ENCODE results near the gene MTMR3. TPM values are rescaled to one million over a fixed set of nuclear protein-coding genes. Genes with fewer than 3 reads are reported as not detected.

MTMR3 gene
- total RNA-seq, 2 donors from 2014 or later, result 37.8 to 40.7 TPM

DNA sequence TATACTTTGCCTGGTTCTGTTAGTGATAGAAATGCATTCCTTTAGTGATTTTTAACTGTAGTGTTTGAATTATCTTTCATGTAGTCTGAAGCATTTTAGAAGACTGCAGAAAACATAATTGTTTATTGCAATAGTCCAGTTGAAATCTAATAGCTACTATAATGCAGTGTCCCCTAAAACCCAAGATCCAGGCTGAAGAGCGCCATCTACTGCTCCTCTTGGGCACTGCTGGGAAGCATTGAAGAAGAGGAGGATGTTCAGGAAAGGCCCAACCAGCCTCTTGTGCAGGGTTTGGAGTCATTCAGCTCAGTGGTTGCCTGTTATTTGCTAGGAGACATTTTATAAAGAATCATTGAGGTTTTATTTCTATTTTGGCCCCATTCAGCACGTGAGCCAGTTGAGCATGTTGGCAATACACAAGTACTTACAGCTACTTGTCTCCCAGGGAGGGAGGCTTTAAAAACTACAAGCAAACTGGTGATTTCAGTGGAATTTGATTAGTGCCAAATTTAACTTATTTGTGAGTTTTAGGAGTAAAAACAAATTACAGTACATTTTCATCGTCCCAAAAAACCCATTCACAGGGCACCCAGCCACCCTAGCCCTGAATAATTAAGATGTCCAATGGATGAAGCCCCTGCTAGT is 122.4 kb downstream of the MTMR3 start:
- H3K4me3 Mint-ChIP-seq, result no peak overlapping the region
- peaks cover 13% of the 10 kb centered on the region for H3K4me1 Mint-ChIP-seq (ENCODE audit: low read depth)
- no peaks in the 10 kb centered on the region for H3K9me3 Mint-ChIP-seq
- peak; percentile 59 to 73 for DNase-seq
- no peaks in the 10 kb centered on the region for H3K27me3 Mint-ChIP-seq (ENCODE audit: low read depth)
- peak; percentile 45 to 59 for ATAC-seq (replicated peaks in 1 of 2)
- H3K36me3 Mint-ChIP-seq (ENCODE audit: insufficient read depth in 2 of 2), result peaks cover 0 to 4% of the 10 kb centered on the region in 2 donors
- H3K27ac Mint-ChIP-seq, result no peak overlapping the region

DNA sequence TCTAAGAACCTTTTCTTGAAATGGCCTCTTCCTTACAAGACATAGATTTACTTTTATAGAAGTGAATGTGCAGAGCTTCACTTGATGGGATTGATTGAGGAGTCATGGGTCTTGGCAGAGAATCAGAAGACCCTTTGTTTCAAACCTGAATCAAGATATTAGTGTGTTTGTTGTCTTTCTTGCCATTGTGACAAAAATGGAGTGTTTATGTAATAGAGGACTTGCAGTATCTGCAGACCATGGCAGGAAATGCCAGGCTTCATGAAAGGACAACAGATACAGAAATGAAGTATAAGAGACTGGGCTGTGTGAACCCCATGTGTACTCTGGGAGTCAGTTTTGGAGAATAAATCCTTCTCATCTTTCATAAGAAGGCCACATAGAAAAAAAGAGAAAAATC is 124.4 kb downstream of the MTMR3 start:
- DNase-seq, result no peak
- no peaks in the 10 kb centered on the region for H3K4me1 Mint-ChIP-seq (ENCODE audit: low read depth)
- peaks cover 0 to 3% of the 10 kb centered on the region in 2 donors for H3K36me3 Mint-ChIP-seq (ENCODE audit: insufficient read depth in 2 of 2)
- no peaks in the 10 kb centered on the region for H3K9me3 Mint-ChIP-seq
- H3K27me3 Mint-ChIP-seq (ENCODE audit: low read depth), result no peaks in the 10 kb centered on the region
- ATAC-seq (replicated peaks in 1 of 2), result no peak
- no peak overlapping the region for H3K27ac Mint-ChIP-seq
- H3K4me3 Mint-ChIP-seq, result no peak overlapping the region

DNA sequence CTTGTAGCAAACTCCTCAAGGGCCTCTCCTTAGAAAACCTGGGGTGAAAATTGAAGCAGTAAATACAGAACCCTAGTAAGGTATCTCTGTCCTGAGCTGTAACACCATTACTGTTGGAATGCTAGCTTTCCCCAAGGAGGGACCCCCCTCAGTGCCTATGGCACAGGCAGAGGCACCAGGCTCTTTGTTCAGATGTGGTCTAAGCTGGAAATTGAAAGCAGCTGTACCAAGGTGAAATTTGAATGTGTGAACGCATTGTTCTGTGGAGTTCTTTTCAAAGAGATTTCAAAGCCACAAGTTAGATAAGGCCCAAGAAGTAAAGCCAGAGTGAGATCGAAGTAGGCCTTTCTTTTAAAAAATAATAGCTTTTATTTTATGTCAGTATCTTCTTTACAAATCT is 125.4 kb downstream of the MTMR3 start:
- no peaks in the 10 kb centered on the region for H3K9me3 Mint-ChIP-seq
- H3K4me1 Mint-ChIP-seq (ENCODE audit: low read depth), result no peaks in the 10 kb centered on the region
- no peaks in the 10 kb centered on the region for H3K27me3 Mint-ChIP-seq (ENCODE audit: low read depth)
- ATAC-seq (replicated peaks in 1 of 2) (no peak), DNase-seq (no peak)
- H3K4me3 Mint-ChIP-seq, result no peak overlapping the region
- peaks cover 0 to 3% of the 10 kb centered on the region in 2 donors for H3K36me3 Mint-ChIP-seq (ENCODE audit: insufficient read depth in 2 of 2)
- peak overlapping the region; percentile 74 for H3K27ac Mint-ChIP-seq

DNA sequence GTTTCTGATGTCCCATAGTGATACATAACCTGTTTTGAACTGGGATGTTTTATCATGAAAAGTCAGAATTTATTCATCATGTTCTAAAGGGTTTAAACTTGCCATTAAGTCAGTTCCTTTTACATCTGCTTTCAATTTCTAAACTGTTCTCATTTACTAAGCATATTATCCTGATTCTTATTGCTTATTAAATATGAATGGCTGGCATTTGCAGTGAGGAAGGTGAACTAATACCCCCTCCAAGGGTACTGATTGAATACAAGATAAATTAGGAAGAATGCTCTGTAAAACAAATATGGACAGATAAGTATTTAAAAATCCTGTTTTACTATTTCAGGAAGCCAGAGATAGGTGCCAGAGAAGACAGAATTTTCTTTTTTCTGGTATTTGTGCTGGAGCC is 126.5 kb downstream of the MTMR3 start:
- Mint-ChIP-seq H3K27ac (no peak overlapping the region), H3K4me1 (ENCODE audit: low read depth) (no peaks in the 10 kb centered on the region), H3K4me3 (no peak overlapping the region), H3K9me3 (no peaks in the 10 kb centered on the region), H3K27me3 (ENCODE audit: low read depth) (no peaks in the 10 kb centered on the region), H3K36me3 (ENCODE audit: insufficient read depth in 2 of 2) (peaks cover 0 to 7% of the 10 kb centered on the region in 2 donors)
- ATAC-seq (replicated peaks in 1 of 2), result no peak
- no peak for DNase-seq

DNA sequence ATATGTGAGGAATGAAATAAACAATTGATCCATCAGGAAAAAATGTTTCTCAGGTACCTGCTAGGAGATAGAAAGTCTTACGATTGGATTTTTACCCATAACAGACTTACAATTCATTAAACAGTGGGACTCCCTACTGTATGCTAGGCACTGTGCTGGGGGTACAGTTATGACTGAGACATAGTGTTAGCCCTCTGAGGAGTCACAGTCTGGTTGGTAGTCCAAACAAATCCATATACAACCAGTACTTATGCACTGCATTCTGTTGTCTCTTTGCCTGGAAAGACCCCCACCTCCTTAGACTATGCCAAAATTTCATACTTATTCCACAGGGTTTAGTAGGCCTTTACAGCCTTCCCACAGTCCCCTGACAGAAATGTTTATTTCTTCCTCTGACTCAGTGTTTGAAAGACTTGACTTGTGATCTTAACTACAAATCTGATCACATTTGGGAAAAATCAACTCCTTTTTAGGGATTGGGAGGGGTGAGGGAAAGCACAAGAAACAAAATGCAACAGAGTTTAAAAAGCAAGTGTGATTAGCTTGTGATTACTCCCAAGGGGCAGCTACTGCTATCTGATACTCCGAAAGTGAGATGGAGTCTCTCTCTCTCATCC is 127.9 kb downstream of the MTMR3 start:
- Mint-ChIP-seq H3K4me3 (no peak overlapping the region), H3K27ac (no peak overlapping the region), H3K27me3 (ENCODE audit: low read depth) (no peaks in the 10 kb centered on the region), H3K9me3 (no peaks in the 10 kb centered on the region), H3K36me3 (ENCODE audit: insufficient read depth in 2 of 2) (peaks cover 2 to 15% of the 10 kb centered on the region in 2 donors), H3K4me1 (ENCODE audit: low read depth) (no peaks in the 10 kb centered on the region)
- no peak for ATAC-seq (replicated peaks in 1 of 2)
- DNase-seq, result no peak

DNA sequence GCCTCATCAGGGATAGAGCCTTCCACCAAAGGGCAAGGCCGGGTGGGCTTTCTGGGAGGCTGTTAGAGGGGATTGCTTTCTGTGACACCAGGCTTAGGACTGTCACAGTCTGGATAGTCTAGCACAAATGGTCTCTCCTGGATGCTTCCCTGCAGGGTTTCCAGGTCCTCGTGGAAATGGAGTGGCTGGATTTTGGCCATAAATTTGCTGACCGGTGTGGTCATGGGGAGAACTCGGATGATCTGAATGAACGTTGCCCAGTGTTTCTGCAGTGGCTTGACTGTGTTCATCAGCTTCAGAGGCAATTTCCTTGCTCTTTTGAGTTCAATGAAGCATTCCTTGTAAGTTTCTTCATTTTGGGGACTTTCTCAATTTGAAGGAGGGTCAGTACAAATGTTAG is 130.2 kb downstream of the MTMR3 start:
- H3K4me1 Mint-ChIP-seq (ENCODE audit: low read depth), result no peaks in the 10 kb centered on the region
- no peak overlapping the region for H3K27ac Mint-ChIP-seq
- DNase-seq, result no peak
- no peaks in the 10 kb centered on the region for H3K27me3 Mint-ChIP-seq (ENCODE audit: low read depth)
- no peak overlapping the region for H3K4me3 Mint-ChIP-seq
- peaks cover 2 to 18% of the 10 kb centered on the region in 2 donors for H3K36me3 Mint-ChIP-seq (ENCODE audit: insufficient read depth in 2 of 2)
- no peaks in the 10 kb centered on the region for H3K9me3 Mint-ChIP-seq
- no peak for ATAC-seq (replicated peaks in 1 of 2)

DNA sequence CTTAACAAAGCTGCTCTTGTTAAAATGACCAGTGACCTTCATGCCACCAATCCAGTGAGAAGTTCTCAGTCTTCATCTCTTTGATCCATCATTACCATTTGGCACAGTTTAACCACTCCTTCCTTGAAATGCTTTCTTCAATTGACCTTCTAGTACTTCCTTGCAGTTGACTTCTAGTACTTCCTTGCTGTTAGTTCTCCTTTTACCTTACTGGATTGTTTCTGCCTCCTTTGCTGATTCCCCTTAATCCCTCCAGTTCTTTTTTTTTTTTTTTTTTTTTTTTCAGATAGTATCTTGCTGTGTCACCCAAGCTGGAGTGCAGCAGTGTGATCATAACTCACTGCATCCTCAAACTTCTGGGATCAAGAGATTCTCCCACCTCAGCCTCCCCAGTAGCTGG is 131.3 kb downstream of the MTMR3 start:
- Mint-ChIP-seq H3K27me3 (ENCODE audit: low read depth) (no peaks in the 10 kb centered on the region), H3K36me3 (ENCODE audit: insufficient read depth in 2 of 2) (peaks cover 2 to 20% of the 10 kb centered on the region in 2 donors), H3K4me1 (ENCODE audit: low read depth) (no peaks in the 10 kb centered on the region), H3K4me3 (no peak overlapping the region), H3K27ac (no peak overlapping the region), H3K9me3 (no peaks in the 10 kb centered on the region)
- no peak for DNase-seq
- no peak for ATAC-seq (replicated peaks in 1 of 2)

DNA sequence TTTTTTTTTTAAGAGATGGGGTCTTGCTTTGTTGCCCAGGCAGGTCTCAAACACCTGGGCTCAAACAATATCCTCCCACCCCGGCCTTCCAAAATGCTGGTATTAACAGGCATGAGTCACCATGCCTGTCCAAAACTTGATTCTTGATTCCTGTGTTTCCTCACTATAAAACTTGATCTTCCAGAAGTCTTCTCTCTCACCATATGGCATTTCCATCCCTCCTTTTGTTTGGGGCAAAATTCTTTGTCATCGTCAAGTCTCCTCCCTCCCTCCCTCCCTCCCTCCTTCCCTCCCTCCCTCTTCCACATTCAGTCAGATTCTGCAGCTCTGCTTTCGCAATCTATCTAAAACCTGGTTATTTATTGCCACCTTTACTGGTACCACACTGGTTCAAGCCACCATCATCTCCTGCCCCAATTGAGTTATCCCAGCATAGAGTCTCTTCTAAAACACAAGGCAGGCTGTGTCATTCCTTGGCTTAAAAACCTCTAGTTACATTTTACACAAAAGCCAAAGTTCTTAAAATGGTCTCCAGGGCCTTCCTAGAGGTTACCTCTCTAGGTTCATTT is 132.3 kb downstream of the MTMR3 start:
- ATAC-seq (replicated peaks in 1 of 2) (no peak), DNase-seq (no peak)
- Mint-ChIP-seq H3K4me1 (ENCODE audit: low read depth) (no peaks in the 10 kb centered on the region), H3K27me3 (ENCODE audit: low read depth) (no peaks in the 10 kb centered on the region), H3K9me3 (no peaks in the 10 kb centered on the region), H3K4me3 (no peak overlapping the region), H3K36me3 (ENCODE audit: insufficient read depth in 2 of 2) (peaks cover 2 to 23% of the 10 kb centered on the region in 2 donors), H3K27ac (no peak overlapping the region)

DNA sequence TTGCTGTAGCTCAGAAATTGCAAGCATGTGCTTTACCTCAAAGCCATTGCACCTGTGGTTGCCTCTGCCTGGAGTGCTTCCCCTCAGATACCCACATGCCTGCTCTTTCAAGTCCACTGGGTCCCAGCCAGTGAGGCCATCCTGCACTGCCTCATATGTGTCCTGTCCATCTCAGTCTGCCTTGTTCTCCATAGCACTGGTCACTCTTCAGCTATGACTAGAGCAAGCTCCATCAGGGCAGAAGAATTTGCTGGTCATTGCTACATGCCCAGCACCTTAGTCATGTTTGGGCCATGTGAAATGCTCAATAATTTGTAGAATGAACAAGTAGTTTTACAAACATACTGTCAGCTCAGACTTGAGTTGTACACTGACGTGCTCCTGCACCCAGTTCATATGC is 132.9 kb downstream of the MTMR3 start:
- peaks cover 2 to 23% of the 10 kb centered on the region in 2 donors for H3K36me3 Mint-ChIP-seq (ENCODE audit: insufficient read depth in 2 of 2)

DNA sequence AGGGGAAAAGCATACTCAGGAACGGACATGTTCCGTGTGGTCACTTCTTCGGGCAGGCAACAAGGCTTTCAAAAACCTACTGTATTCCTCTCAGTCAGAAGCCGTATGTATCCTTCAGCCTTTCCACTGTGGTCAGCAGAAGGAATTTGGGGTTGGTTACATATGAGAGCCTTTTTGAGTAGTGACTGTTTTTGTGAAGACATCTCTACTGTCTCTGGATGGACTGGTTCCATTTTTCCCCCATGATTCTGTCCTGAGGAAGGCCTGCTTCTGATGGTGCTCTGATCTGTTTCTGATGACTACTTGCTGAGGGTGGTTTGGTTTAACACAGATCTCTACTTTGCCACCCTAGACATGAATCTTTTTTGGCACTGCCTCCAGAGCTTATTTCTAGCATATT is 133.6 kb downstream of the MTMR3 start:
- DNase-seq (no peak), ATAC-seq (replicated peaks in 1 of 2) (no peak)
- Mint-ChIP-seq H3K36me3 (ENCODE audit: insufficient read depth in 2 of 2) (peaks cover 2 to 23% of the 10 kb centered on the region in 2 donors), H3K27ac (no peak overlapping the region), H3K4me3 (no peak overlapping the region), H3K27me3 (ENCODE audit: low read depth) (no peaks in the 10 kb centered on the region), H3K4me1 (ENCODE audit: low read depth) (no peaks in the 10 kb centered on the region), H3K9me3 (no peaks in the 10 kb centered on the region)

More for the DNA sequence above, 132.9 kb downstream of the MTMR3 start:
- Mint-ChIP-seq H3K9me3 (no peaks in the 10 kb centered on the region), H3K27me3 (ENCODE audit: low read depth) (no peaks in the 10 kb centered on the region), H3K4me1 (ENCODE audit: low read depth) (no peaks in the 10 kb centered on the region), H3K27ac (no peak overlapping the region), H3K4me3 (no peak overlapping the region)
- no peak for ATAC-seq (replicated peaks in 1 of 2)
- no peak for DNase-seq

DNA sequence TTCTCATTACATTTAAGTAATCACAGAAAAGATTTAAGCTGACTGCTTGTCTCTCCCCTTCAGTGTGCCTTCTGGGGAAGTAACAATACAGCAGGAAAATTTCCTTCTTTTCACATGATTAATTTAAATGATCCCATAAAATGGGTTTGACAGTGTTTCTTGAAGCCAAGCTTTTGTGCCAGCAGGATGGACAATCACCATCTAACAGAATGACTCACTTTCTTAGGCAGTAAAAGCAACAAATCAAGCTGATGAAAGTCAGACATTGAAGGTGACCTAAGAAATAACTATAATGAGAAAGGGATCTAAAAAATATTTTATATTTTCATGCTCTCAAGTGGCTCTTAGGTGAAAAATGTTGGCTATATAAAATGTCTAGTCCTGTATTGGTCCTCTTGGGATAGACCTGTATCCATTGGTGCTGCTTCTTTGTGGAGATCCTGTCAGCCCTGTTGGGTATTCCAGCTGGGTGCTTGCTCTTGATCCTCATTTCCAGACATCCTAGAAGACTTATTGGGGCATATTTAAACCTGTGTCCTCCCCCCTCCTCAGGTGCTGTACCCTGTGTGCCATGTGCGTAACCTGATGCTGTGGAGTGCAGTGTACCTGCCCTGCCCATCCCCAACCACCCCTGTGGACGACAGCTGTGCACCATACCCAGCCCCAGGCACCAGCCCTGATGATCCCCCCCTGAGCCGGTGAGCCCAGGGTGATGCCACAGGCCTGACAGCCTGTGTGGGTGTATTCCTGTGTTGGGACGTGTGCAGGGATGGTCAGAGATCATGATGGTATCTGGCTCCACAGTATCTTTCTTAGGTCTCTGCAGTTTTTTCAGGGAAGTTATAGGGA is 134.6 kb downstream of the MTMR3 start:
- no peak overlapping the region for H3K4me3 Mint-ChIP-seq
- ATAC-seq (replicated peaks in 1 of 2), result no peak

DNA sequence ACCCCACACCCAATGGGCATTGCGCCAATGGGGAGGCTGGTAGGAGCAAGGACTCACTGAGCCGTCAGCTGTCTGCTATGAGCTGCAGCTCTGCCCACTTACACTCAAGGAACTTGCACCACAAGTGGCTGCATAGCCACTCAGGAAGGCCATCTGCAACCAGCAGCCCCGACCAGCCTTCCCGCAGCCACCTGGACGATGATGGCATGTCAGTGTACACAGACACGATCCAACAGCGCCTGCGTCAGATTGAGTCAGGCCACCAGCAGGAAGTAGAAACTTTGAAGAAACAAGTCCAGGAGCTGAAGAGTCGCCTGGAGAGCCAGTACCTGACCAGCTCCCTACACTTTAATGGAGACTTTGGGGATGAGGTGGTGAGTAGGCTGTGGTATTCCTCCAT is 137.5 kb downstream of the MTMR3 start:
- peaks cover 14% of the 10 kb centered on the region for H3K4me1 Mint-ChIP-seq (ENCODE audit: low read depth)
- H3K4me3 Mint-ChIP-seq, result no peak overlapping the region
- no peaks in the 10 kb centered on the region for H3K9me3 Mint-ChIP-seq
- H3K27ac Mint-ChIP-seq, result no peak overlapping the region
- ATAC-seq (replicated peaks in 1 of 2), result no peak
- no peaks in the 10 kb centered on the region for H3K27me3 Mint-ChIP-seq (ENCODE audit: low read depth)
- peaks cover 3 to 16% of the 10 kb centered on the region in 2 donors for H3K36me3 Mint-ChIP-seq (ENCODE audit: insufficient read depth in 2 of 2)
- no peak for DNase-seq

More for the DNA sequence above, 134.6 kb downstream of the MTMR3 start:
- Mint-ChIP-seq H3K4me1 (ENCODE audit: low read depth) (peaks cover 4% of the 10 kb centered on the region), H3K9me3 (no peaks in the 10 kb centered on the region), H3K27ac (no peak overlapping the region), H3K27me3 (ENCODE audit: low read depth) (no peaks in the 10 kb centered on the region), H3K36me3 (ENCODE audit: insufficient read depth in 2 of 2) (peaks cover 3 to 23% of the 10 kb centered on the region in 2 donors)
- DNase-seq, result no peak

DNA sequence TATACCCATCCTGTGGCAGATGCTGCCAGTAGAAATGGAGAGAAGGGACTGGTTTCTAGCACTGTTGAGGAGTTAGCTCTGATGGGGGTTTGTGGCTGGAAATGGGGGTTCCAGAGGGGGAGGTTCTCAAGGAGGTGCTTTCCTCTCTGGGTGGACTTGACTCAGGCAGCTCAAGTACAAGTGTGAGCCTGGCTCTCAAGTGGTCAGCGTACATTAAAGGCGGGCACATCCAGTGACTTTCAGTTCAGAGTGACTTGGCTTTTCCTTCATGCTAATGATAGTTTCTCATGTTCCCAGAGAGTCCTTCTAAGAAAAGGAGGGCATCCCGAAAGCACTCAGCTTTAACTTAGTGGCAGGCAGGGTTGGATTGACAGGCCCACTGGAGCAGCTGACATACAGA is 138.4 kb downstream of the MTMR3 start:
- DNase-seq, result no peak
- H3K36me3 Mint-ChIP-seq (ENCODE audit: insufficient read depth in 2 of 2), result peaks cover 3 to 9% of the 10 kb centered on the region in 2 donors
- ATAC-seq (replicated peaks in 1 of 2), result no peak
- H3K9me3 Mint-ChIP-seq, result no peaks in the 10 kb centered on the region
- H3K4me1 Mint-ChIP-seq (ENCODE audit: low read depth), result peaks cover 14% of the 10 kb centered on the region
- no peak overlapping the region for H3K27ac Mint-ChIP-seq
- no peak overlapping the region for H3K4me3 Mint-ChIP-seq
- no peaks in the 10 kb centered on the region for H3K27me3 Mint-ChIP-seq (ENCODE audit: low read depth)
